BJ (cell line): ENCODE results near the gene TMEM235. TPM values are rescaled to one million over a fixed set of nuclear protein-coding genes. Genes with fewer than 3 reads are reported as not detected.

Experiments used
- CTCF ChIA-PET: fragments of 350-600 bp; formaldehyde crosslinking; extraction: SDS; loops from one replicate; lab custom pipeline; 2021; ENCODE audit warnings: antibody characterized with exemption, inconsistent platforms; lab: Yijun Ruan, JAX
- POLR2A ChIA-PET: fragments of 300-600 bp; sonication (Branson Sonifier 250); formaldehyde crosslinking; extraction: SDS; loops from one replicate; lab custom pipeline; 2021; ENCODE audit warnings: antibody characterized with exemption; lab: Charles Lee
- DNase-seq: peaks from one replicate; pipeline ENCODE4 v3.0.0-alpha.2; 2011; ENCODE audit warnings: low read depth
- H3K27me3 ChIP-seq: 2 replicates; pipeline ENCODE4 v1.6.0; 2011; ENCODE audit warnings: low read length; ENCODE audit not compliant: control insufficient read depth, insufficient read depth
- H3K36me3 ChIP-seq: 2 replicates; pipeline ENCODE4 v1.5.1; 2011; ENCODE audit warnings: low read length; ENCODE audit not compliant: control insufficient read depth, insufficient read depth
- H3K4me3 ChIP-seq: 2 replicates; pipeline ENCODE4 v1.5.1; 2011; ENCODE audit warnings: low read depth, mild to moderate bottlenecking, control low read depth, low read length
- polyA plus RNA-seq: library from polyadenylated mRNA; depleted of rRNA; stranded (reverse); fragments of >200 nt; gene quantifications from 2 replicates; pipeline ENCODE4 v1.2.3, GENCODE V29; 2011
- TF ChIP-seq, protein P1 (sequence below): IDR thresholded peaks from 2 replicates; pipeline ENCODE4 v1.5.1; 2011; ENCODE audit warnings: low read depth, mild to moderate bottlenecking, control low read depth, inconsistent platforms, low read length, moderate library complexity; ENCODE audit not compliant: insufficient read depth

TMEM235 gene
- polyA plus RNA-seq, 1 experiment: not detected

DNA sequence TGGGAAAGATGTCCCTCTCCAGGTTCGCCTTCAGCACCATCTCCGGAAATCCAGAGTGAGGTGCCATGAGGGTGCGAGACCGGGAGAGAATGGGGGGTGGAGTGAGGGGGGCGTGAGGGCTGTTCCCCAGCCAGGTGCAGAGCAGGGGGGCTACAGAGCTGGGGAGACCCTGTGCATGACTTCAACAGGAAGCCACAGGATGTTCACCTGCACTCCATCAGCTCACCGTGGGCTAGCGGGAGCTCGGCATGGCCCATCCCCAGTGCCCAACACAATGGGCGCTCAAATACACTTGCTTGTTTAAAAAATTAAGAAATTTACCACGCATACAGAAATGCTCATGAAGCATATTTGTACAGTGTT lies 27.7 kb downstream of the TMEM235 start:
- ChIA-PET POLR2A (no interaction called here), CTCF (interaction anchor here (1.8 kb wide), 1 partner anchor 10 kb away, joined by 3 read pairs; no protein-coding TSS in a partner anchor)
- TF ChIP-seq, protein P1, sequence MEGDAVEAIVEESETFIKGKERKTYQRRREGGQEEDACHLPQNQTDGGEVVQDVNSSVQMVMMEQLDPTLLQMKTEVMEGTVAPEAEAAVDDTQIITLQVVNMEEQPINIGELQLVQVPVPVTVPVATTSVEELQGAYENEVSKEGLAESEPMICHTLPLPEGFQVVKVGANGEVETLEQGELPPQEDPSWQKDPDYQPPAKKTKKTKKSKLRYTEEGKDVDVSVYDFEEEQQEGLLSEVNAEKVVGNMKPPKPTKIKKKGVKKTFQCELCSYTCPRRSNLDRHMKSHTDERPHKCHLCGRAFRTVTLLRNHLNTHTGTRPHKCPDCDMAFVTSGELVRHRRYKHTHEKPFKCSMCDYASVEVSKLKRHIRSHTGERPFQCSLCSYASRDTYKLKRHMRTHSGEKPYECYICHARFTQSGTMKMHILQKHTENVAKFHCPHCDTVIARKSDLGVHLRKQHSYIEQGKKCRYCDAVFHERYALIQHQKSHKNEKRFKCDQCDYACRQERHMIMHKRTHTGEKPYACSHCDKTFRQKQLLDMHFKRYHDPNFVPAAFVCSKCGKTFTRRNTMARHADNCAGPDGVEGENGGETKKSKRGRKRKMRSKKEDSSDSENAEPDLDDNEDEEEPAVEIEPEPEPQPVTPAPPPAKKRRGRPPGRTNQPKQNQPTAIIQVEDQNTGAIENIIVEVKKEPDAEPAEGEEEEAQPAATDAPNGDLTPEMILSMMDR: no peak
- DNase-seq: no peak
- H3K36me3 ChIP-seq: no peaks in the 10 kb centered on the region
- no peak overlapping the region for H3K4me3 ChIP-seq
- H3K27me3 ChIP-seq: peaks cover 4% of the 10 kb centered on the region

- Histone ChIP-seq H3K4me3 (no peak overlapping the region), H3K27me3 (peaks cover 2% of the 10 kb centered on the region; the same call in 1 of the 2 replicates), H3K36me3 (no peaks in the 10 kb centered on the region)
- CTCF ChIA-PET: interaction anchor here (1.4 kb wide), 1 partner anchor 13 kb away, joined by 5 read pairs; no protein-coding TSS in a partner anchor
- no peak for DNase-seq
- TF ChIP-seq, protein P1: no peak
- POLR2A ChIA-PET: no interaction called here
Measured at GRCh38 chr17:78263063-78263735, 31.8 kb downstream of the TMEM235 start.

DNA sequence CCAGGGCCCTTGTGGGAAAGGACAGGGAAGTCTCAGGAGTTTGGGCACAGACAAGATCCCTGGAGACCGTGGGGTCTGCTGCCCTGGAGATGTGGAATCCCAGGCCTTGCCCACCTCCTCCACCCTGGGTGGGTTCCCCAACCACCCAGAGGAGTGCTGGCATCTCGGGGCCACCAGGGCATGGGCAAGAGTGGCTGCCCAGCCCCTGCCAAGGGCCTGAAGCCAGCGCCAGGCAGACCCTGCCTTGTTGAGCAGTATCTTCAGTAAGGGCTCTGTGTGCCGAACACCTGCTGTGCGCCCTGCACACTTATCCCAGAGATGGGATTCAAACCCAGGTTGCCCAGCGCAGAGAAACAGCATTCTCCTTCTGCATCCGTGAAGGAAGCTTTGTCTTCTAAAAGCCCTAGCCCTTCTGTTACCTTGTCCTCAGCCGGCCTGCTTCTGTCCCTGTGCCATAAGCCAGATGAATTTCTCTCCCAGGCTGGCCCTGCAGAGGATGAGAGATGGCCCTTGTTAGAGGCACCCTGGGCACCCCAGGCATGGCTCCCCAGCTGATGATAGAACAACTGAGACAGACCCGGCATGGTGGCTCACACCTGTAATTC lies 32.4 kb downstream of the TMEM235 start:
- POLR2A ChIA-PET: no interaction called here
- DNase-seq: no peak
- peaks cover 4% of the 10 kb centered on the region for H3K27me3 ChIP-seq
- H3K36me3 ChIP-seq: no peaks in the 10 kb centered on the region
- CTCF ChIA-PET: interaction anchor here (1.4 kb wide), 1 partner anchor 13 kb away, joined by 5 read pairs; no protein-coding TSS in a partner anchor
- H3K4me3 ChIP-seq: no peak overlapping the region
- TF ChIP-seq, protein P1: no peak

GRCh38 chr17:78264590-78264989 lies 33.2 kb downstream of the TMEM235 start:
- POLR2A ChIA-PET: no interaction called here
- no peak overlapping the region for H3K4me3 ChIP-seq
- no peaks in the 10 kb centered on the region for H3K36me3 ChIP-seq
- no peak for DNase-seq
- CTCF ChIA-PET: no interaction called here
- TF ChIP-seq, protein P1: no peak
- peaks cover 10% of the 10 kb centered on the region for H3K27me3 ChIP-seq

GRCh38 chr17:78265121-78265520 lies 33.7 kb downstream of the TMEM235 start:
- CTCF ChIA-PET: no interaction called here

More at GRCh38 chr17:78265121-78265520, 33.7 kb downstream of the TMEM235 start:
- no peak for DNase-seq
- TF ChIP-seq, protein P1: no peak
- no peaks in the 10 kb centered on the region for H3K36me3 ChIP-seq
- peaks cover 11% of the 10 kb centered on the region for H3K27me3 ChIP-seq
- no peak overlapping the region for H3K4me3 ChIP-seq
- POLR2A ChIA-PET: no interaction called here
